ENCODE measurements around the gene SPAG5.

The SPAG5 gene, protein sequence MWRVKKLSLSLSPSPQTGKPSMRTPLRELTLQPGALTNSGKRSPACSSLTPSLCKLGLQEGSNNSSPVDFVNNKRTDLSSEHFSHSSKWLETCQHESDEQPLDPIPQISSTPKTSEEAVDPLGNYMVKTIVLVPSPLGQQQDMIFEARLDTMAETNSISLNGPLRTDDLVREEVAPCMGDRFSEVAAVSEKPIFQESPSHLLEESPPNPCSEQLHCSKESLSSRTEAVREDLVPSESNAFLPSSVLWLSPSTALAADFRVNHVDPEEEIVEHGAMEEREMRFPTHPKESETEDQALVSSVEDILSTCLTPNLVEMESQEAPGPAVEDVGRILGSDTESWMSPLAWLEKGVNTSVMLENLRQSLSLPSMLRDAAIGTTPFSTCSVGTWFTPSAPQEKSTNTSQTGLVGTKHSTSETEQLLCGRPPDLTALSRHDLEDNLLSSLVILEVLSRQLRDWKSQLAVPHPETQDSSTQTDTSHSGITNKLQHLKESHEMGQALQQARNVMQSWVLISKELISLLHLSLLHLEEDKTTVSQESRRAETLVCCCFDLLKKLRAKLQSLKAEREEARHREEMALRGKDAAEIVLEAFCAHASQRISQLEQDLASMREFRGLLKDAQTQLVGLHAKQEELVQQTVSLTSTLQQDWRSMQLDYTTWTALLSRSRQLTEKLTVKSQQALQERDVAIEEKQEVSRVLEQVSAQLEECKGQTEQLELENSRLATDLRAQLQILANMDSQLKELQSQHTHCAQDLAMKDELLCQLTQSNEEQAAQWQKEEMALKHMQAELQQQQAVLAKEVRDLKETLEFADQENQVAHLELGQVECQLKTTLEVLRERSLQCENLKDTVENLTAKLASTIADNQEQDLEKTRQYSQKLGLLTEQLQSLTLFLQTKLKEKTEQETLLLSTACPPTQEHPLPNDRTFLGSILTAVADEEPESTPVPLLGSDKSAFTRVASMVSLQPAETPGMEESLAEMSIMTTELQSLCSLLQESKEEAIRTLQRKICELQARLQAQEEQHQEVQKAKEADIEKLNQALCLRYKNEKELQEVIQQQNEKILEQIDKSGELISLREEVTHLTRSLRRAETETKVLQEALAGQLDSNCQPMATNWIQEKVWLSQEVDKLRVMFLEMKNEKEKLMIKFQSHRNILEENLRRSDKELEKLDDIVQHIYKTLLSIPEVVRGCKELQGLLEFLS

DNA sequence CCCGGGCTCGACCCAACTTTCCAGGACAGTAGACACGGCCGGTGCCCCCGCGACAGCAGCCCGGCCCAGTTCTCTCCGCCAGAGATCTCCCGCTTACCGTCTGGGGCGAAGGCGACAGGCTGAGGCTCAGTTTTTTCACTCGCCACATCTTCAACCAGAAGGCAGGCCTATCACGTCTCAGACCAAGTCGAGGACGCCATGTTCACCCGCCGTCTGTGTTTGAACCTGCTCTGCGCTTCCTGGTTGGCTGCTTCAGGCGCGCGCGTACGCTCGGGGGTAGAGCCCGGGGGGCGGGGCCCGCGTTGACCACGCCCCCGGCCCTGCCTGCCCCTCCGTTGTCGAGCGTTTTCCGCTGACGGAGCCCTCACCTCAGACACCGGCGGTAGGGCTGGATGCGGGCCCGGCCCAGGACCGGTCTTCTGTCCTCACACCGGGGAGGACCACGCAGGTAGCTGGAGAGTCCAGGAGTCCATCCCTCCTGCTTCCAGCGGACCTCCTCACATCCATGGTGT is at the start of gene SPAG5:
SPAG5 (minus strand) TSS at position 227 of the 512 bp plus-strand sequence; CDS start at position 148, 79 bp downstream.
- DNase-seq: peak; percentile 92 to 94

GRCh38 chr17:28646039-28646754 is 47.4 kb upstream of the SPAG5 start:
- peak; percentile 3 to 10 for DNase-seq

DNA sequence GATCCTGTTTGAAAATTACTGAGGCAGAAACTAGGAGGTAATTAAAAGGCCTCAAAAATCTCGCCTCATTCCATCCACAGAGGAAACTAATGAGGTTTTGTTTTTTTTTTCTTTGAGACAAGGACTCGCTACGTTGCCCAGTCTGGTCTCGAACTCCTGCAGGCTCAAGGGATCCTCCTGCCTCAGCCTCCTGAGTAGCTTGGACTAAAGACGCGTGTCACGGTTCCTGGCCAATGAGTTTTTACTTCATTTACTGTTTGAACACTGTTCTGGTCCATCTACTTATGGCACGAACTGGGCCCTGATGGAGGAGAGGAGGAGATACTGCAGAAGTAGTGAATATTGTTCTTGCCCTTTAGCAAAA is 46.7 kb upstream of the SPAG5 start:
- DNase-seq: peak; percentile 25 to 42

GRCh38 chr17:28644787-28645575 is 46.2 kb upstream of the SPAG5 start, which contains the start of gene BLTP2:
BLTP2 (minus strand) TSS chr17:28645158; CDS start chr17:28645056, 102 bp downstream.
- DNase-seq: peak; percentile 95 to 96

DNA sequence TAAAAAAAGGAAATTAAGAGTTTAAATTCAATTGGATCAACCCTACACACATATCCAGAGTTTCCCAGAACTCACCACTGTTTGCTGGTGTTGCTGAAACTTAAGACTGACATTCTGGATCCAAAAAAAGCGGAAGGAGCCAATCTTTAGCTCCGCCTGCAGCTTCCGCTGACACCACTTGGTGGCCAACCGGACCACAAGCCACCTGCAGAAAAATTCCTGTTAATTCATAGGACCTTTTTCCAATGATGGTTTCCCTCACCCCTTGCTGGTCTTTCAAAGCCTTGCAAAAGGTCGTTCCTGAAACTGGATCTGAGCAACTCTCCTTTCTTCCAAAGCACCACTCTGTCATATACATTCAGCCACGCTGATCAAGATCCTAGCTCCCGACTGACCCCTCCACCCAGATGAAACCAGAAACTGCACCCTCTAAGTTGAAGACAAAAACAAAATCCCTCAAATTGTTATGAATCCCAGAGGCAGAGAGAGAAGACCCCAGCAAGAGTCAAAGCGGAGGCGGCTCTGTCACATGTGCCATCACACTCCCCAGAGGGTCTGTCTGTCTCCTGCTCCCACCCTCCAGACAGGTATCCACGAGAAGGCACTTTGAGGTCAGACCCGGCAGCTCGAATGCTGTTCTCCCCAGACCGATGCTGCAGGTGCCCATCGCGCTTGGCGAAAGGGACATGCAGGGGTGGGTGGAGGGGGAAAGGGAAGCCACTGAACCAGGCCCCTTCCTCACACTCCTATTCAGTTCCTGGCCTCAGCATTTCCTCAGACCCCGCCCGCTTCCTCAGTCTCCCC is 45.4 kb upstream of the SPAG5 start:
- DNase-seq: peak; percentile 45 to 52

DNA sequence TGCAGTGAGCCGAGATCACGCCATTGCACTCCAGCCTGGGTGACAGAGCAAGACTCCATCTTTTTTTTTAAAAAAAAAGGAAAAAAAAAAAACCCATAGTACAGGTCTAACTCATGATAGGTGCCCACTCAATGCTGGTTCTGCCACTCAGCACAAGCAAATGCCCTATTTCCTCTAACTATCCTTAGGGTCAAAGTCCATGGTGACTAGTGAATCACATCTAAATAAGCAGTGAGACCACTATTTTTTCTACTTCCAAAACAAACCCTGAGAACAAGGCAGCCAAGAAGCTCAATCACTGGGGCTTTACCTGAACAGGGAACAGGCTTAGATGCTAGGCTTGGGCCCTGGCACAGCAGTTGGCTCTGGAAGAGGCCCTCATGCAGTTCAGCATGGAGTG is 42.8 kb upstream of the SPAG5 start:
- DNase-seq: no peak

GRCh38 chr17:28635506-28635905 is 36.7 kb upstream of the SPAG5 start:
- no peak for DNase-seq

DNA sequence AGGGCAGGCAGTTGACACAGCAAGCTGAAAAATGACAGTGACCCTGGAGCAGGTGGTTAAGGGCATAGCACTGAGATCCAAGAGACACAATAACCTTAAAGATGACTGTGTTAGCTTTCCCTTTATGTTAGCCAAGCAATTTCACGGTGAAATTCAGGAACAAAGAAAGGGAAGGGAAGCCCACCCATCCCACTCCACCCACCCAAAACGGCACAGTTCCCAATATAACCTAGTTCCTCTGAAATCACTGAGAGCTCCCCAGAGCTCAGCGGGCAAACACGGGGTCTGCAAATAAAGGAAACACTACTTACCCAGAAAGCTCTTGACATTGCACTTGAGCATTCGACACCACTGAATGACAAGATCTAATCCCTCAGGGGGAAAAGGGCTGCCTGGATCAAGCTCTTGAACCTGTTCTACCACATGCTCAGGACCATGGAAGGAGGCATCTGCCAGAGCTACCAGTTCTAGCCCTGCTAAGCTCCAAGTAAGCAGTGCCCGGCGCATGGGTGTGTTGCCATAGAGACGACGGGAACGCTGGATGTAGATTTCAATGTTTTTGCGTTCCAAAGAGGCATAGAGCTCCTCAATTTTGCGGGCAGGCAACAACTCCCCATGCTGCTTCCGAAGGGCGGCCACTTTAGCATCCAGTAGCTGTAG is 35.5 kb upstream of the SPAG5 start:
- no peak for DNase-seq

- no peak for DNase-seq
Measured at GRCh38 chr17:28626818-28627217, 28.0 kb upstream of the SPAG5 start.

DNA sequence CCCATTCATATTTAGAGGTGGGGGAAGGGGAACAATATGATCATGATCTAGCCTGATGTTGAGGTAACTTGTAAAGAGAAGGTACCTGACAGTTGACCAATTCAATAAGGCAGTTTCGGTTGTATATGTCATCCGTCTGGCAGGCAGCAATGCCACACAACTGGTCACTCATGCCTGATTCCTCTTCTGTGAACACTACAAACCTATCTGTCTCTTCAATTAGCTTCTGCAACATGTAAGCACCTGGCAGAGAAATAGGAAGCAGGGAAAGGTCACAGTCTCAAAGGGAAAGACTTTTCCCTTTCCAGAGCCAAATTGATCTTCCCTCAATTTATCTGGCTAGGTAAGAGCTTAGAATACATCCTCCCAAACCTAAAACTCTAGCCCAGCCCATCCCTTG is 25.3 kb upstream of the SPAG5 start:
- no peak for DNase-seq

DNA sequence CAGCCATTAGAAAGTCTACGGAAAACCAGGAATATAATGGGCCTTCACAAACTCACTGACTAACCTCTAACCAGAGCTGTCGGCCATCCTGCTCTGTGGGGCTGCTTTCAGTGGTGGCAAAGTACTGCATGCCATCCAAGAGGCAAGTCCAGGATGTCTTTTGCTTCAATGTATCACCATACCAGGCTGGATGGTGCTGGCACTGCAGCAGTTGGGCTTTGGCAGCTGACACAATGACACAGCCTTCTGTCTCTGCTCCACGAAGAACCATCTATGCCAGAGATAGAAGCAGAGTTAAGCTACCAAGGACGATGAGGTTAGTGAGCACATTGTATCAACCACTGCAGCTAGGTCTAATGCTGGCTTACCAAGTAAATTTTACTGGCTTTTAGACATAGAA is 24.9 kb upstream of the SPAG5 start:
- DNase-seq: no peak

GRCh38 chr17:28622186-28622585 is 23.4 kb upstream of the SPAG5 start:
- no peak for DNase-seq

DNA sequence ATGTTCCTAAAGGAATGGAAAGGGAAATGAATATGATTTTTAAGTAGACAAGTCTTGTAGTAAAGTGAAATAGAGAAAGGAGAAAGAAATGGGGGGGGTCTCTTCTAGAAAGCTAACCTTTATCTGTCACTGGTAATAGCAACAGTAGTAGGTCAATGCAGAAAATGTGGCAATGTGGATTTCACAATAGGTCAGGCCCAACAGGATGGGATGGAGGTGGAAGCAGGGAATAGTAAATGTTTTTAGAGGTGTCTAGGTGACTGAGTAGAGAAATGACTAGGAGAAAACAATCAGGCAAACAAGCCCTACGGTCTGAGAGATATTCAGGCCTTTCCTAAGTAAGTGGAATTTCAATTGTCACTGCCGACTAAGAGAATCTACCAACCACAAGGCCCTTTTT is 21.2 kb upstream of the SPAG5 start:
- DNase-seq: no peak

DNA sequence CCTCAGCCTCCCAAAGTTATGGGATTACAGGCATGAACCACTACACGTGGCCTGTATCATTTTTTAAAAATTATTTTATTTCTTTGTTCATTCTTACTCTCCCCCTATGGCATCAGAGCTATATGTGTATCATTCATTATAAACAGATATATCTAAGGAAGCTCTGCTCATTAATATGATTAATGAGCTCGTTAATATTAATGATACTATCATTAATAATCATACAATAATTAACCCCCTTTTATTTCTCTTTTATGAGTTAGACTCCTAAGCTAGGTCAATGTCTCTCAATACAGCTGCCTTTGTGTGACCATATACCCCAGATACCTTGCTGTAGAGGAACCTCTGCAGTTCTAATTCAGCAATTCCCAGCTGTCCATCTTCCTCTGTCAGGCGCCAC is 19.6 kb upstream of the SPAG5 start:
- DNase-seq: no peak

- no peak for DNase-seq
Measured at GRCh38 chr17:28616281-28616680, 17.5 kb upstream of the SPAG5 start.

GRCh38 chr17:28615260-28615940 is 16.6 kb upstream of the SPAG5 start:
- no peak for DNase-seq

- DNase-seq: no peak
Measured at GRCh38 chr17:28613931-28614381, 15.1 kb upstream of the SPAG5 start, which contains the start of gene RSKR. RSKR (minus strand) TSS chr17:28614185; CDS start chr17:28614161, 24 bp downstream.

- peak; percentile 24 to 41 for DNase-seq
Measured at GRCh38 chr17:28612936-28613872, 14.4 kb upstream of the SPAG5 start.
